Fibroblast of skin of right biceps (primary cell): ENCODE measurements around the gene TMEM130.
A peak's percentile ranks its signal among the peaks of the same experiment; 100 is the strongest.

ENCODE experiments used
- DNase-seq: peaks from one replicate; pipeline ENCODE4 v3.0.0-alpha.2; 2013

Gene TMEM130

GRCh38 chr7:98805956-98806838 lies 63.6 kb downstream of the TMEM130 start:
- DNase-seq = no peak

GRCh38 chr7:98802781-98803110 lies 67.1 kb downstream of the TMEM130 start:
- DNase-seq = no peak

GRCh38 chr7:98802088-98802780 lies 67.6 kb downstream of the TMEM130 start:
- peak; percentile 87 for DNase-seq

- DNase-seq = no peak
Observed at GRCh38 chr7:98800996-98801395, 68.8 kb downstream of the TMEM130 start.

GRCh38 chr7:98797150-98797549 lies 72.7 kb downstream of the TMEM130 start:
- no peak for DNase-seq
